OCI-LY1 (cell line): ENCODE results near the gene NTSR1.

Experiments
- EZH2 ChIP-seq: fragments of 200-600 bp; sonication (generic), shearing (Covaris generic); IDR thresholded peaks from 2 replicates; pipeline ENCODE4 v1.8.0; 2017; ENCODE audit warnings: borderline replicate concordance, mixed run types, mild to moderate bottlenecking, antibody characterized with exemption, low read length, moderate library complexity, mixed read lengths
- TF ChIP-seq, protein P1 (sequence below): fragments of 200-600 bp; sonication (generic), shearing (Covaris generic); IDR thresholded peaks from 2 replicates; pipeline ENCODE4 v1.5.1; 2017; ENCODE audit warnings: mild to moderate bottlenecking, antibody characterized with exemption, low read length, moderate library complexity, mixed read lengths

DNA sequence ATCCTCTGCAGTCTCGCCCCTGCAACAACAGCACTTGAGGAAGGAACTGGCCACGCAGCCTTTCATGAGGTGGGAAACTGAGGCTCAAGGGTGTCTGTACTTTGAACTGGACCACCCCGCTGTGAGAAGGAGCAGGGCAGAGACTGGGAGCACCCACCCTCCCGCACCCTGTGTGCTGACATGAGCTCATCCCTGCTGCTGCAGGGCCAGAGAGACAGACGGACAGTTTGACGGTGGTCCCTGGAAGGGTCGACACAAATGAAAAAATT is 70.7 kb downstream of the NTSR1 start:
- TF ChIP-seq EZH2: no peak
- TF ChIP-seq, protein P1, sequence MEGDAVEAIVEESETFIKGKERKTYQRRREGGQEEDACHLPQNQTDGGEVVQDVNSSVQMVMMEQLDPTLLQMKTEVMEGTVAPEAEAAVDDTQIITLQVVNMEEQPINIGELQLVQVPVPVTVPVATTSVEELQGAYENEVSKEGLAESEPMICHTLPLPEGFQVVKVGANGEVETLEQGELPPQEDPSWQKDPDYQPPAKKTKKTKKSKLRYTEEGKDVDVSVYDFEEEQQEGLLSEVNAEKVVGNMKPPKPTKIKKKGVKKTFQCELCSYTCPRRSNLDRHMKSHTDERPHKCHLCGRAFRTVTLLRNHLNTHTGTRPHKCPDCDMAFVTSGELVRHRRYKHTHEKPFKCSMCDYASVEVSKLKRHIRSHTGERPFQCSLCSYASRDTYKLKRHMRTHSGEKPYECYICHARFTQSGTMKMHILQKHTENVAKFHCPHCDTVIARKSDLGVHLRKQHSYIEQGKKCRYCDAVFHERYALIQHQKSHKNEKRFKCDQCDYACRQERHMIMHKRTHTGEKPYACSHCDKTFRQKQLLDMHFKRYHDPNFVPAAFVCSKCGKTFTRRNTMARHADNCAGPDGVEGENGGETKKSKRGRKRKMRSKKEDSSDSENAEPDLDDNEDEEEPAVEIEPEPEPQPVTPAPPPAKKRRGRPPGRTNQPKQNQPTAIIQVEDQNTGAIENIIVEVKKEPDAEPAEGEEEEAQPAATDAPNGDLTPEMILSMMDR: no peak
